H1 (cell line): ENCODE data around the gene LRCH2.

Source experiments
- CTCF ChIP-seq, 3 experiments: IDR thresholded peaks; 1 replicate in 2 of 3; 2 replicates in 1 of 3; pipeline versions ENCODE4 v1.5.1 to v1.6.1; 2011; ENCODE audit warnings: low read length in 3 of 3, mild to moderate bottlenecking in 3 of 3, inconsistent platforms in 2 of 3, low read depth in 1 of 3, moderate library complexity in 1 of 3; ENCODE audit not compliant: insufficient read depth in 1 of 3; ENCODE audit errors: control extremely low read depth in 1 of 3
- MAFK ChIP-seq: IDR thresholded peaks from 2 replicates; pipeline ENCODE4 v1.6.1; 2012; ENCODE audit warnings: low read depth, mild to moderate bottlenecking, improper control_type of control experiment, low read length
- NRF1 ChIP-seq: IDR thresholded peaks from 2 replicates; pipeline ENCODE4 v1.6.1; 2011; ENCODE audit warnings: mild to moderate bottlenecking, low read depth, low read length, improper control_type of control experiment
- ZNF274 ChIP-seq: IDR thresholded peaks from 2 replicates; pipeline ENCODE4 v1.7.0; 2012; ENCODE audit warnings: low read length, borderline replicate concordance; ENCODE audit errors: extremely low read depth

DNA sequence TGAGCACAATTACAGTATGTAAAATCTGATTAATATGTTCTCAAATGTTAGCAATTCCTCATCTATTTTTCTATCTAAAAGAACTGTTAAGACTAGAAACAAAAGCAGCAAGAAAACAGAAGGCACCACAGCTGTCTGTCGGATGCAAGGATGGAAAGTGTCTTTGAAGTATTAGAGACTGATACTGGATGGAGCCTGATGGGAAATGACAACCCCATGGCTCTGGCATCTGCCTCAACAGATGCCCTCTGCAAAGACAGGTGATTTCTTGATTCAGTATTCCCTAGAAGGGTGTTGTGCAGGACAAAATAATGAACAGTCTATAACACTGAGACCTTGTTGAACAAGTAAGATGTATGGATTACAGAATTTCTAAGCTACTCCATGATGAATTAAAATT is 19.7 kb downstream of the LRCH2 start:
- no peak for TF ChIP-seq CTCF (IDR thresholded peaks at IDR 0.05; ENCODE audit: control extremely low read depth in 1 of 3, insufficient read depth in 1 of 3, low read depth in 1 of 3, low read length in 3 of 3)
- no peak for TF ChIP-seq MAFK
- TF ChIP-seq ZNF274: no peak
- TF ChIP-seq NRF1: no peak
